Stimulated activated CD4-positive, alpha-beta T cell treated with anti-CD3 and anti-CD28 coated beads, Interleukin-4, amount 100 ng/mL, for 24 hours (primary cell): ENCODE results near the gene MBTPS2.
A peak's percentile ranks its signal among the peaks of the same experiment; 100 is the strongest.
"Not testable (repeated sequence)": the region's sequence is repeated elsewhere in the genome, so short reads cannot be mapped to it uniquely, and the experiment has no call there.

Source experiments
- DNase-seq: peaks from one replicate; pipeline ENCODE4 v3.0.0-alpha.2; 2020

Gene MBTPS2

DNA sequence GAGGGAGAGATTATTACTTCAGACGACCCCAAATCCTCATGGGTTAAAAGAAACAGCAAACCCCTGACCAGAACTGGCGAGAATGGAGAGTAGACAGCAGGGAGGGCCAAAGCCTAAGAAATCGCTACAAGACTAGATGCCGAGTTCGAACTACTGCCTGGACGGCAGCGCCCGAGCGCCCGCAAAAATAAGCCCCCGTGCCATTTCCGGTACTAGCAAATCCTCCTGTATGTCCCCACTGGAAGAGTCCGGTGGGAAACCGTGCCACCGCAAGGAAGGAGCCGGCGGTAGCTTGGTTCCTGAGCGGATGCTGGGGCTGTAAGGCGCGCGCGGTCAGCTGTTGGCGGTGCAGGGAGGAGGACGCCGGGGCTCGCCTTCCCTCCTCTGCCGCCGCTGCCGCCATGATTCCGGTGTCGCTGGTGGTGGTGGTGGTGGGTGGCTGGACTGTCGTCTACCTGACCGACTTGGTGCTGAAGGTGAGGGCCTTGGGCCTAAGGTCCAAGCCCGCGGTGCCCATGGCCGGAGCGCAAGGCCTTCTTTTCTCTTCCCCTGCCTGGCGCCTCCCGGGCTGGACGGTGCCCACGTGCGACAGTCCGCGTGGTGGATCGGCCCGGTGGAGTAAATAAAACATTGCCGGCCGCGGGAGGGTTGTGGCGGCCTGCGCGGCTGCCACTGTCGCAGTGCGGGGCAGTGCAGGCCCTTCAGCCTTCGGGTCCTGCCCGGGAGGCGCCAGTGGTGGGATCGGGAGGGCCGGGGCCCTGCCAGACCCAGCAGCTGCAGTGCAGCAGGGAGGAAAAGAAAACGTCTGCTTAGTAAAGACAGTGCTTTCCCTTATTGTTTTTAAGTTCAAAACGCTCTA, at the start of gene MBTPS2:
Gene MBTPS2, plus strand, starts transcription at position 284 of the 859 bp plus-strand sequence. Its CDS starts 118 bp downstream, at position 402.
- DNase-seq = peak; percentile 84

DNA sequence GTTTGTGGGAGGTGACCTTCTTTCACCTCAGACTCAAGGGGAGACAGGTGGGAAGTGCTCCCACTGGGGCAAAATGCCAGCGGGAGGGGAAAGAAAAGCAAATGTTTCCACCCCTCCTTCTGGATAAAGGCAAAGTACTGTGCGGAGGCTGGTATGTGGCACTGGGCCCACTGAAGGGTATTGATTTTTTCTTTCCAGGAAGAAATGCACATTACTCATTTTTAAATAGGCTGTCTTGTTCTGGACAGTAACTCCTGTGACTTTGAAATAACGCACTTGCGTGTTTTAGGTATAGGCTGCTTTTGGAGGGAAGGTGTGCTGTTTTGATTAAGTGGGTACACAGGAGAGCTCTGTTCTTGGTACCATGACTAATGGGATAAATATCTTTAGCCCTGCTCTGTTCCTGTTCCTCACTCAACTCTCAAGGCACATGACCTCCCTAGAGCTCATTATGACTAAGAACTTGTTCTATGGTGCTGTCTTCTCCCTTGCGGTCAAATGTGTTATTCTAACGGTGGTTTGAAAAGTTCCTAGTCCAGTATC, 40.7 kb upstream of the MBTPS2 start:
- no peak for DNase-seq

DNA sequence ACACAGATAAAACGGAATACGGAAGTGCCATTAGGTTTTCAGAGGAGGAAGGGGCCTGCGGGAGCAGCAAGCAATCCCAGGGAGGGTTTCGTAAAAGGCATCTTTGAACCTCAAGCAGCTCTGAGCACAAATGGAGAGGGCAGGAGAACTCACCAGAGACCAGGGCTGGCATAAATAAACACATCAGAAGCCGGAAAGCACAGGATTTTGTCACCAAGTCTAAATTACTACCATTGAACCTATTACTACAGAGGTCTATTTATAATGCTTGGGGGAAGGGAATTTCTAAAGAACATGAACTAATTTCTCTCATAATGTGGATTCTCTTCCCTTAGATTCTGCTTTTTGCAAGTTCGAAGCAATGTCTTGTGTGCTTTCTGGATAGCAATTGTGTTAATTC, 39.6 kb upstream of the MBTPS2 start:
- no peak for DNase-seq

DNA sequence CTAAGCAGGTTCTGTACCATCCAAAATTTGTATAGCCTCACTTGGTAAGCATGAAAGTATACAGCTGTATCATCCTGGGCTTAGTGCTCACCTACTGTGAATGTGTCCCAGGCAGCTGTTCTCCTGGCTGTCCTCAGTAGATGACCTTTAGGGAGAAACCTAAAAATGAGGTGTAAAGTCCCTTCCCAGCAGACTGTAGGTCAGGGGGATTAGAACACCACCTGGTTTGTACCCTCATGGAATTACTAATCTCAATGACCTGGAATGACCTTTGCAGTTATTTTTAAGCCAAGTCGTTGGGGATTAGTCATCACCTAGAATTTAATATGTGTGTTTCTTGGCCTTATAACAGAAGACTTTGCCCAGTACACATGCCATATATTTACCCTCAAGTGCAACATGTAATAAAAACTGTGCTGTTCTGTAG, 39.1 kb upstream of the MBTPS2 start:
- DNase-seq = no peak

DNA sequence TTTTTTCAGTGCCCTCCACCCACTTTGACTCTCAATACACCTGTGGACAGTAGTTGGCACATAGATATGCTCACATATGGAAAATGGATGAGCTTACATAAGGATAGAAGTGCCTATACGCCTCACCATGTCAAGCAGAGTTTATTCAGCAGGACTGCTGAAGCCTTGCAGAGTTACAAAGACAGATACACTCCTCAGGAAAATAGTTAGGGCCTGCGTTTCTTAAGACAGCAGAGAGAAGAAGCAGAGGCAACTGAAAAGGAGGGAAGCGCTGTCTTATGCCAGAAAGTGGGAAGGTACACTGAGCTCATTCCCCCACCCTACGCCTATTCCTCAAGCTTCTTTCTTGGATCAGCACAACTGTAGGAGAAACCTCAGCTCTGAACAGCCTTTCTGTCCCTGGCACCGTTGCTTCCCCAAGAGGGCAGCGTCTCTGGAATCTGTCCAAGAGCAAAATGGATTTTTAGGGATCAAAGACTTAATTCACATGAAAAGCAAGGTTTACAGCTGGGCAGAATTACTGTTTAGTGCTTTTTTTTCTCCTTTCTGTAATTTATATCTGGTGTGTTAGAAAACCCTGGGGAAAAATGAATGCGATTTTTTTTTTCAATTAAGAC, 37.3 kb upstream of the MBTPS2 start:
- no peak for DNase-seq

DNA sequence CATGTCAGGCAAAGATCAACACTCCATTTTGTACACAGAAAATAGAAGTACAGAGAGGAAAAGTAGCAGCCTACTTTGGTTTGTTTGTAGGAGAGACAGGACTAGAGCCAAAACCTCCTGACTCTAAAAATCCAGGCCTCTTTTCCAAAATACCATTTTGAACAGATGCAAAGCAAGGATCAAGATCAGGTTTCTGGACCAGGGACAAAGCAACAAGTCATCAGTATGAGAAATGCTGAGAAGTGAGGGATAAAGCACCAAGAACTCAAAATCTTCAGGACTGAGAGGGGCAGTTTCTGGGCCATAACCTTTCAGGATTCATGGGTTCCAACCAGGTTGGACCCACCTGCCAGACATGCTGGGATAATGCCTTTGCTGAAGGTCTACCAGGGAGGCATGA, 36.6 kb upstream of the MBTPS2 start:
- no peak for DNase-seq

DNA sequence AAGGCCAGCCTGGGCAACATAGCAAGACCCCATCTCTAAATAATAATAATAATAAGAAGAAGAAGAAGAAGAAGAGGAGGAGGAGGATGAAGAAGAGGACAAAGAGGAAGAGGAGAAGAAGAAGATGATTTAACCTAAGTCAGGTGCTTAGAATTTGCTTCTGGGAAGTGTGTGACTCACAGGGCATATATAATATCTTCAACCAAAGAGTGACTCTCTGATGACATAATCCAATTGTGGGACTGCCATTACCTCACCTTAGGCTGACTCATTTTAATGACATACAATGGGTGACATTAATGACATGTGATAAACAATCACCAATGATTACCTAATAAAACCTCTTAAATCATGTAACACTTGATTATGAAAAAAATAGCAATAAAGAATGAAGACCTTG, 32.7 kb upstream of the MBTPS2 start:
- DNase-seq = no peak

DNA sequence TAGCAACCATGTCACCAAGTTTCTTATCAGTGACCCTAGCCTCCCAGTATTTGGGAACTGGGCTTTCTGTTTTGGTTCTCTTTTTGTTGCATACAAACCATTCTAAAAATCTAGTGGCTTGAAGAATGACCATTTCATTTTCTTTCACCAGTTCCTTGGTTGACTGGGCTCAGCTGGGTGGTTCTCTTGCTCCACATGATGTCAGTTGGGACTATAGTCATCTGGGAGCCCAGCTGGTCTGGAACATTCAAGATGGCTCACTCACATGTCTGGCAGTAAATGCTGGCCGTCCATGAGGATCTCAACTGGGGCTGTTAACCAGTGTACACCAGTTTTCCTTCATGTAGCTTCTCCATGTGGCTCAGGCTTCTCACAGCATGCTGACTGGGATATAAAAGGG, 27.6 kb upstream of the MBTPS2 start:
- no peak for DNase-seq

DNA sequence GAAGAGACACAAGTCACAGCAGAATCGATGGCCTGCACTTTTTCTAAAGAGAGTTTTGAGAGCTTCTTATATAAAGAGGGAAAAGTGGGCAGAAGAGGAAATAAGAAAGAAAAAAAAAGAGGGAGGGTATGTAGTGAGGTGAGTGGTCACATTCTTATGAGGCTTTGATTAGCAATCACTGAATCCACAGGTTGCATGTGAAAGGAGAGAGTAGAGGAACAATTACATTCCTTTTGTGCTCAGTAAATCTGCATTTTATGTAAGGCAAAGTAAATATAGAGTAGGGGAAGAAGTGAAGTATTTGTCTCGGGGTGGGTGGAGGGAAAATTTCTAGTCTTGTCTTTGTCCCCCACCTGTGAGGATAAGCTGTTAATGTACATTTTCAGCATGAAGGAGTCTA, 26.8 kb upstream of the MBTPS2 start:
- no peak for DNase-seq

DNA sequence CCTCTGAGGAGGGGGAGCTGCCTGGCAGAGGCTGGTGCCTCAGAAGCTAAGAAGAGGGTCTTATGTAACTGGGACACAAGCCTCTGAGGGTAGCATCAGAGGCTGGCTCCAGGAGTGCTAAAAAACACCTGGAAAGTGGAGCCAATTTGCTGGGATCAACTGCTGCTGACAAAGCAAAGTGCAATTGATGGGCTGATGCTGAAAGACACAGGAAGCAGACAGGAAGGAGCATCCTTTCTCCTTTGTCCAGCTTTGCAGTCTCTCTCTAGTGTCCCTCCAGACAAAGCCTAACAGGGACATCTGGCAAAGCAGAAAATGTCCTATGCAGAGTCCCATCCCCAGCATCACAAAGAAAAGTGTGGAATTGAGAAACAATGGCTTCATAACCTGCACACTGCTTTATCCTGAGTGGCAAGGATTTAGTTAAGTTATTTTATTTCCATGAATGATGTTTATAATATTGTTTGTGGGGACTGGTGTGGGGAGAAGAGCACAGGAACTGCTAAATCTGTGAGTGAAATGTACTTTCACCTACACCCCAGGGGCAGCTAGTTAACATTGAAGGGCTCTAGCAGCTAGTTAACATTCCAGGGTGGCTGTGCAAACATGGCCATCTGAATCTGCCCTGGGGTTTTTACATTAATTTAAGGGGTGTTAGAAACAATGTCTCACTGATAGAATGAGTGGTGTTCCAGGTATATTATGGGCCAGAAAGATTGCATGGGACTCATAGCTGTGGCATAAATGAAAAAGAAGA, 25.6 kb upstream of the MBTPS2 start:
- no peak for DNase-seq

DNA sequence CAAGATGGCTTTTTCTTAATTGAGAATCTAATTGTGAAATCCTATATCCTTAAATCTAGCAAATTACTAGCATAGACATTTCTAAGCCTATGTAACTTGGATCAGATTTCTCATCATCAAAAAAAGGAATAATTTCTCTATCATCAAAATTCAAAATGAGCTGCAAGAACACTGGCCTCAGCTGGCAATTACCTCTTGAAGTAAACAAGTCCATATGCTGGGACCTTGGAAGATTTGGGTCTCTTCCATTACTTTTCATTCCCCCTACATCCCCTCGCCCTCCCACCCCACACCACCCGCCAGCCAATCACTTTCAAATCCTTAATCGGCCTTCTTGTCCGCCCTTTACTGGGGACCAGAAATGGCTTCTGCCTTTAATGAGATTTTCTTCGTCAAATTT, 23.3 kb upstream of the MBTPS2 start:
- no peak for DNase-seq

DNA sequence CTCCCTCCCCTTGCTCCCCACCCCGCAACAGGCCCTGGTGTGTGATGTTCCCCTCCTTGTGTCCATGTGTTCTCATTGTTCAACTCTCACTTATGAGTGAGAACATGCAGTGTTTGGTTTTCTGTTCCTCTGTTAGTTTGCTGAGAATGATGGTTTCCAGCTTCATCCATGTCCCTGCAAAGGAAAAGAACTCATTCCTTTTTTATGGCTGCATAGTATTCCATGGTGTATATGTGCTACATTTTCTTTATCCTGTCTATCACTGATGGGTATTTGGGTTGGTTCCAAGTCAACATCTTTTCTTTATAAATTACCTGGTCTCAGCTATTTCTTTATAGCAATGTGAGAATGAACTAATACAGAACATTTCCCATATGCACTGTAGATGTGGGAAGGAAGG, 19.2 kb upstream of the MBTPS2 start:
- not testable (repeated sequence) for DNase-seq

DNA sequence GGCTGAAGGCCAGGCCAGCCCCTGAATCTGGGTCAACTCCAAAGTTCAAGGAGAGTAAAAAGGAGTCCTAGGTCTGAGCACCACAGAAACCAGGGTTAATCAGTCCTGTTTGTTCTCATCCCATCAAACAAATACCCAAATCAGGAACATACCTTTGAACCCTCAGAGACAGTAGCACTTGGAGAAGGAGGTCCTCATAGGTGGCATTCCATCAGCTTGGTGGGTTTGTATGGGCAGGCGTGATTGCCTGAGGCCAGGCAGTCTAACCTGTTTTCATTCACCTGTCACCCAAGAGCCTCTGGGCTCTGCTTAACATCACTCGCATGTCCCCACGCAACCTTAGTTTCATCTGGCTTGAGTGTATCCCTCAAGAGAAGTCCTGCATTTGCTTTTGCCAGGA, 17.5 kb upstream of the MBTPS2 start:
- no peak for DNase-seq

DNA sequence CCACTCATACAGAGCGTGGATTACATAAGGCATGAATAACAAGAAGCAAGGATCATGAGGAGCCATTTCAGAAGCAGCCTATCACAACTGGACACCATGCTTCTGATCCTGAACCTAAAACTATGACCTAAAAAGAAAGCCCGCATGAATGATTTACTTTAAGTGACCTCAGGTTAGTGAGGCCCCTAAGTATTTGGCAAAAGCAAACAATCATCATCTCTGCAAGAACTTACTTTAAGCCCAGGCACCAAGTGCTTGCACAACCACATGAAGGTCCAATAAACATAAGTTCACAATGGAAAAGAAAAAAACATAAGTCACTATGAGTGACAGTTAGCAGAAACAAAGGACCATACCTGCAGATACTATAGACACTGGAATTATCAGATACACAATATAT, 7.9 kb upstream of the MBTPS2 start:
- no peak for DNase-seq

DNA sequence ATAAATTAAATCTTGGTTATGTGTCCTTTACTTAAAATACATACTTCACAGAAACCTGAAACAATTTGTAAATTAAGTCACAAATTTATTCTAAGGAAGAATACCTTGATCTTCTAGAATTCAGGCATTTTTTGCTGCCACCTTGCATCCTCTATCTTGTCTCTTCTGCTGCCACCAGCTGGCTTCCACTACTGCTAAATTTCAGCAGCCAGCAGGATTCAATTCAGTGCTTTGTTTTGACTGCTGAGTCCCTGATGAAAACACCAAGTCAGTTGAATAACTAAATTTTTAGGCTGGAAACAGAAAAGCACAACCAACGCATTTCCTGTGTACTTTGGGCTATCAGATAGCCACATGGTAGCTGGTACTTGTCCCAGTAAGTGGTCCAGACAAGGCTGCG, 2.4 kb upstream of the MBTPS2 start:
- no peak for DNase-seq

DNA sequence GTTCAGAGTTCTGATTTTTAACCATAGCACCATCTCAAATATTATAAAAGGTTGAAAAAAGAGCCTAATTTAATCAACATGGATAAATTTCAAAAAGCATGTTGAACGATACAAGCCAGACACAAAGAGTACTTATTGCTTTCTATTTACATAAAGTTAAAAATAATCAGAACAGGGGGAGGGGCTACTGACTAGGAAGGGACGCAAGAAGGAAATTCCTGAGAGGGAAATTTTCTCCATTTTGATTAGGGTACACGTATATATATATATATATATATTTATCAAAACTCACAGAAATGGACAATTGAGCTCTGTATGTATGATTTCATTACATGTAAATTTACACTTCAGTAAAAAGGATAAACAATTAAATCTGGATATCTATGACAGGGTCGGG, 482 bp upstream of the MBTPS2 start:
- no peak for DNase-seq

DNA sequence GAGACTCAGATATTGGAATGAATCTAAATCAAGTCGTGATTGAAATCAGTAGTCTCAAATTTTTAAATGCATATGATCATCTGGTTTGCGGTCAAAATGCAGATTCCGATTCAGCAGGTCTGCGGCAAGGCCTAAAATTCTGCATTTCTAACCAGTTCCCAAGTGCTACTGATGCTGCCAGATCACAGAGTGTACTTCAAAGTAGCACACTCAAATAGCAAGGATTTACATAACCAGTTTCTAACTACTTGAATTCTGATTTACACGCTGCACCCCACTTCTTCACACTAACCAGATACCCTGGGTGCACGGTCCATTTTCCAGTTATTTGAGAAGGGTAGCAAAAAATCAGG, 752 bp downstream of the MBTPS2 start:
- peak; percentile 36 for DNase-seq

DNA sequence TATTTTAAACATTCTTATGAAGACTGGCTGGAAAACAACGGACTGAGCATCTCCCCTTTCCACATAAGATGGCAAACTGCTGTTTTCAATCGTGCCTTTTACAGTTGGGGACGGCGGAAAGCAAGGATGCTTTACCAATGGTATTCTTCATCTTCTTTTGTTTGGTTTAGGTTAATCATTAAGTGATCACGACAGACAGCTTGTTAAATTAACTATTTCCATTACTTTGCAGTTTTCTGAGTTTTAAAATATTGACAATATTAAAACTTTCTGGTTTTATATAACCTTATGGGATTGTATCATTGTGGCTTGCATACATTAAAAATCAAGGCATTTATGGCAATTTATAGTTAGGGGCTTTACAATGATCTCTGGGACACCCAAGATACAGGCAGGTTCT, 3.8 kb downstream of the MBTPS2 start:
- DNase-seq = no peak

DNA sequence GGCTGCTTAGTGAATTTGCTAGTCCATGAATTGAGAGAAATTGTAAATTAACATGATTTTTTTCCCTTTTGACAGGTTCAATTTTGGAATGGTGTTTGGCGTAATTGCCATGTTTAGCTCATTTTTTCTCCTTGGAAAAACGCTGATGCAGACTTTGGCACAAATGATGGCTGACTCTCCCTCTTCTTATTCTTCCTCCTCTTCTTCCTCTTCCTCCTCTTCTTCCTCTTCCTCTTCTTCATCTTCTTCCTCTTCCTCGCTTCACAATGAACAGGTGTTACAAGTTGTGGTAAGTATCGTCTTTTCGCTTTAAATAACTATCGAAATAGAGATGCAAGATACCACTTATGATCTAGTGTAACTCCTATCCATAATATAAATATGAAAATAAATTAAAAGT, 5.7 kb downstream of the MBTPS2 start:
- DNase-seq = no peak

DNA sequence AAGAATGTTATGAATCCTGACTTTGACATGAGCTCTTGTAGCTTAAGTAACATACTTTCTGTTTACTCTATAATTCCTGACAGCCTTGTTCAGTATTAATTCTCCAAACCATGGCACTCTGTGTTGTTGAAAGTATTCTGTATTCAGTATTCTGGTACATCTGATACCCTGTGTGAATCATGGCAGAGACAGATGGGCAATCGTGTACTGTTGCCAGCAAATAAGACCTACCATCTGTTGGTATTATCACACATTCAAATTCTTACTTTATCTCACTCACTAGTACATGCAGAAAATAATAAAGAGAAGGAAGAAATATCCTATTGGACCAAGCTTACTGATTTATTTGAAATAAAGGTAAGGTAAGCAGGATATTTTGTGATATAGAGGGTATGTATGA, 7.9 kb downstream of the MBTPS2 start:
- DNase-seq = no peak

DNA sequence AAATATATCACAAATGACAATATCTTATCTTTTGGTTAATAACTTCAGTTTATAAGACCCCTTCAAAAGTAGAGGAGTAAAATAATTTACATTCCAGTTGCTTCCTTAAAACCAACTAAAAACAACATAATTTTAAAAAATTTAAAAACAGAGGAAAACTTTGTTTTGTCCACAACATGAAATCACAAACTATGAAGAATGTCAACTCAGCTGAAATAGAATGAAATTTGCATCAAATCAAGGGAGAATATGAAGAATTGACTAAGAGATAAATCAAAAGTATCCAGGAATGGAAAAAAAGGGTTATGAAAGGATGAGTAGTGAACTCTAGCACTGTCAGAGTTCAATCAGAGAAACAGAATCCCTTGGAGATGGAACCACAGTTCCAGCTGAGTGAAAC, 14.2 kb downstream of the MBTPS2 start:
- DNase-seq = no peak

DNA sequence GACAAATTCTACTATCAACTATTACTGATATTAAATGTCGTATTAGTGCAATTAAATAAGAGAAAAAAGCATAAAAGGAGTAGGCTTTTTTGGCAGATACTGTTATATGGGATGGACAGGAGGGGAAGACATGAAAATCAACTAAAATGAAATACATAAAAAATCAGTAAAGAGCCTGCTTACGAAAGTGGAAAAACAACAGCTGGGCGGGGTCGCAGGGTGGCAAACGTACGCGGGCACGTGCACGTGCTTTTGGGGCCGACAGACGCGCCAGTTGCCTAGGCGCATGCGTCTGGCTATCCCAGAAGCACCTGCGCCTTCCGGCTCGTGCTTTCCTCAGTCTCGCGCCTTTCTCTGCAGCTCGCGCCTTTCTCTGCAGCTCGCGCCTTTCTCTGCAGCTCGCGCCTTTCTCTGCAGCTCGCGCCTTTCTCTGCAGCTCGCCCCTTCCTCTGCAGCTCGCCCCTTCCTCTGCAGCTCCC, 16.6 kb downstream of the MBTPS2 start, which contains the start of gene YY2:
Gene YY2, plus strand, starts transcription at position 51 of the 479 bp plus-strand sequence. CDS start 498 bp downstream, outside the sequence.
- no peak for DNase-seq

DNA sequence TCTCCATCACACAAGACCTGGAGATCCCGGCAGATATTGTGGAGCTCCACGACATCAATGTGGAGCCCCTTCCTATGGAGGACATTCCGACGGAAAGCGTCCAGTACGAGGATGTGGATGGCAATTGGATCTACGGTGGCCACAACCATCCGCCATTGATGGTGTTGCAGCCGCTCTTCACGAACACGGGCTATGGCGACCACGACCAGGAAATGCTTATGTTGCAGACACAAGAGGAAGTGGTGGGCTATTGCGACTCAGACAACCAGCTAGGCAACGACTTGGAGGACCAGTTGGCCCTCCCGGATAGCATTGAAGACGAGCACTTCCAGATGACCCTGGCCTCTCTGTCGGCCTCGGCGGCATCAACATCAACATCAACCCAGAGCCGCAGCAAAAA, 17.1 kb downstream of the MBTPS2 start:
- no peak for DNase-seq
